GM21526 (cell line): ENCODE data around the gene RNF31.
A peak's percentile ranks its signal among the peaks of the same experiment; 100 is the strongest.
"Not testable (repeated sequence)": the region's sequence is repeated elsewhere in the genome, so short reads cannot be mapped to it uniquely, and the experiment has no call there.

Experiments
- ATAC-seq: cut with Tn5 transposase; IDR thresholded peaks from one replicate; pipeline ENCODE4 v1.9.1; 2021; ENCODE audit warnings: moderate library complexity; ENCODE audit not compliant: unreplicated experiment, low FRiP score

The RNF31 gene

DNA sequence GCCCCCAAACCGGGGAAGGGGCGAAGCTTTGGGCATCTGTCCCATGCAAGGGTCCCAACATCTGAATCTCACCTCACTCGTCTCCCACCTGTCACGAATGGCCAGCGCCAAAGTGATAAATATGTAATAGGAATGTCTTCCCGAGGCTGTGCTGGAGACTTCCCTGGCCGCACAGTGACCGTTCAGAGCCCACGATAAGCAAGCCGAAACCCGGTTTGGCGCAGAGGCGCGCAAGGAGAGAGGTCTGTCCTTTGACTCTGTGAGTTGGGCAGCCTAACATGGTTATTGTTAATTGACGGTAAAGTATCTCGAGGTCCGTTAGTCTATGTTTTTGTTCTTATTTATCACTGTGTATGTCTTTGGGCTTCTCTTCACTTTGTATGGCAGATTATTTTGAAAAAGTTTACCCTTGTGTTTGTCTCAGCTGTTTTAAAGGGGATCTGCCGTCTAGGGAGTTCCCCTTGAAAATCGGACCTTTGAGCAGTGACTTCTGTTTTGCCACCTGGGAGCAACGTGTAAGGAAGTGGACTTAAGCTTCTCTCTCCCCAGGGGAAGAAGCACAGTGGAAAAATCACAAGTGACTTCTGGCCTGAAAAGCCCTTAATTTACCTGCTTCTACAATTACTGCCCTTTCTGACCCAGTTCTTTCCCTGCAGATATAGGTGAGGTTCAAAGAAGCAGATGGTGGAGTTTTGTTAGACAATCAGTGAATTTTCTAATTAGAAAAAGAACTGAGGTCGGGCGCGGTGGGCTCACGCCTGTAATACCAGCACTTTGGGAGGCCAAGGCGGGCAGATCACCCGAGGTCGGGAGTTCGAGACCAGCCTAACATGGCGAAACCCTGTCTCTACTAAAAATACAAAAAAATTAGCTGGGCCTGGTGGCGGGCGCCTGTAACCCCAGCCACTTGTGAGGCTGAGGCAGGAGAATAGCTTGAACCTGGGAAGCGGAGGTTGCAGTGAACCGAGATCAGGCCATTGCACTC lies 49.1 kb downstream of the RNF31 start:
- ATAC-seq: peak; percentile 12

DNA sequence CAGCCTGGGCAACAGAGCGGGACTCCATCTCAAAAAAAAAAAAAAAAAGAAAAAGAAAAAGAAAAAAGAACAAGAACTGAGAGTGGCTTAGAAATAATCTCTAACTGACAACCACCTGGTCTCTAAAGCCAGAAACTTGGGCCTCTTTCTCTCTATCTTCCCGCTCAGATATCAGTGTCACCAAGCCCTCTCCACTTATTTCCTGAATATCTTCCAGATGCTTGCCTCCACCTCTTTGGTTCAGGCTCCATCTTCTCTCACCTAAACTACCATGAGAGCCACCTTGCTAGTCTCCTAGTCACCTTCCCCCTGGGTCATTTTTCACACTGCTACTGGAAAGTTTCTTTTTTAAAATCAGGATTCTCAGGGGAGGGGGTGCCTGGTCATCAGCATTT lies 49.8 kb downstream of the RNF31 start:
- ATAC-seq: no peak

DNA sequence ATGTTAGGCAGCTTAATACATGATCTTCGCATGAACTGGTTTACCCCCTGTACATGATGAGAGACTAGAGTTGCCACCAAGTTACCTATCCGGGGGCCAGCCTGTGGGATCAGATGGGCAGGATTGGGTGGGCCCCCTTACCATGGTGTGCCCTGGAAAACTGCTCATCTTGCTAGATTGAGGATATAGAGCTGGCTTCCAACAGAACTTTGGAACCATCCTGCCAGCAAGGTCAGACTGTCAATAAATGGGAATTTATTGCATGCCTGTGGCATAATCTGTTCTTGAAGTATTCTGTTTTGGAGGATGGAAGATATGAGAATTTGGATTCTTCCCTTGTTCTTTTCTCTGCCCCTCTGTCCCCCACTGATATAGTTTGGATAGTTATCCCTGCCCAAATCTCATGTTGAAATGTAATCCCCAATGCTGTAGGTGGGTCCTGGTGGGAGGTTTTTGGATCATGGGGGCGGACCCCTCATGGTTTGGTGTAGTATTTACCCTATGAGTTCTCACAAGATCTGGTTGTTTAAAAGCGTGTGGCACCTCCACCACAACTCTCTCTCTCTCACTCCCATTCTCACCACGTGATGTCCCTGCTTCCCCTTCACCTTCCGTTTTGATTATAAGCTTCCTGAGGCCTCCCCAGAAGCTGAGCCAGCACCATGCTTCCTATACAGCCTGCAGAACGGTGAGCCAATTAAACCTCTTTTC lies 51.7 kb downstream of the RNF31 start:
- no peak for ATAC-seq

GRCh38 chr14:24202538-24202937 lies 55.2 kb downstream of the RNF31 start:
- ATAC-seq: not testable (repeated sequence)

GRCh38 chr14:24203249-24203886 lies 56.1 kb downstream of the RNF31 start:
- not testable (repeated sequence) for ATAC-seq

DNA sequence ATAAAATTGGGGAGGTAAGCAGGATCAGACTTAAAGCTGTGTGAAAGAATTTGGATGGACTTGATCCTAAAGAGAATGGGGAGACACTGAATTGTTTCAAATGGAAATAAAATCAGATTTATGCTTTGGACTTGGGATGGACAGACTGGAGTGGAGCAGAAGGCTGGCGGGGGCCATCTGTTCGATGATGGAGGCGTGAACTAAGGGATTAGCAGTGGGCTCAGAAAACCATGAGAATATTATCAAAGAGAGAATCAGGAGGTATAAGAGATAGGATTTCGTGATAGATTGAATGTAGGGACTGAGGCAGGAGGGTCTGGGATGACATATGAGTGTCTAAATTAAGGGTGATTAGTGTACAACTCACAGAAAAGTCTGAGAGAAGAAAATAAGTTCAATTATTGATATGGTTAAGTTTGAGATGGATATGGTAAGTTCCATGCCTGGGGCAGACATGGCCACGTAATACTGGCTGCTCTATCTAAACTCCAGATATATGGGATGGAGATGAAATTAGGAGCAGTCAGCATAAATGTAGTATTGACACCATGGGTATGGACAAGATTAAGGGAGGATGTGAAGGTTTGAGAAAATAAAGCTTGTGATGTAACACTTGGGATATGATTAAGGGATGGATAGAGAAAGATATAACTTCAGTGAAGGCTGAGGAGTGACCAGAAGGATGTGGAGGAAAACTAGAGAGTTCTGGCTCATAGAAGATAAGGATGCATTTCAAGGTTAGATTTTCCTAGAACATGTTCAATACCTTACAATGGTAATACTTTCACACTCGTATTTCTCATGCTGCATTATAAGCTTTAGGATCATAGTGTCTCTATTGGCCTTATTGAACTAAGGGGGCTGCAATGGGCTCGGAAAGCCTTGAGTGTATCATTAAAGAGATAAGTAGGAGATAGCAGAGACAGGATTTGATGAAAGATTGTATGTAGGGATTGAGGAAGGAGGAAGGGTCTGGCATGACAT lies 57.2 kb downstream of the RNF31 start:
- no peak for ATAC-seq

GRCh38 chr14:24206260-24207103 lies 59.2 kb downstream of the RNF31 start:
- no peak for ATAC-seq

- no peak for ATAC-seq
Observed at GRCh38 chr14:24207104-24207551, 59.8 kb downstream of the RNF31 start.

GRCh38 chr14:24207625-24208024 lies 60.3 kb downstream of the RNF31 start:
- ATAC-seq: no peak
